Gastroesophageal sphincter (tissue), 4 donors: ENCODE data around the gene IFNG. TPM values are rescaled to one million over a fixed set of nuclear protein-coding genes. Genes with fewer than 3 reads are reported as not detected.
"Not testable (repeated sequence)": the region's sequence is repeated elsewhere in the genome, so short reads cannot be mapped to it uniquely, and the experiment has no call there.

Source experiments
- ATAC-seq: fragments of 150-250 bp; one replicate; pipeline ENCODE4 v1.9.1; 2016; ENCODE audit warnings: mild to moderate bottlenecking, moderate library complexity
- H3K27ac ChIP-seq, 4 donors: fragments of 200-600 bp; sonication (generic) in 3 of 4; 1 replicate in 3 of 4; 2 replicates in 1 of 4; pipeline ENCODE4 v1.5.1; 2016 to 2019
- H3K27me3 ChIP-seq: fragments of 200-600 bp; sonication (generic); one replicate; pipeline ENCODE4 v1.5.1; 2019
- H3K36me3 ChIP-seq, 2 donors: fragments of 200-600 bp; sonication (generic); one replicate each; pipeline ENCODE4 v1.5.1; 2019; ENCODE audit warnings: control low read depth in 1 of 2
- H3K4me1 ChIP-seq, 3 donors: fragments of 200-600 bp; sonication (generic); 1 replicate in 2 of 3; 2 replicates in 1 of 3; pipeline ENCODE4 v1.5.1; 2016 to 2019; ENCODE audit warnings: control low read depth in 2 of 3
- H3K4me3 ChIP-seq, 2 donors: fragments of 200-600 bp; sonication (generic); one replicate each; pipeline ENCODE4 v1.5.1; 2019; ENCODE audit warnings: mild to moderate bottlenecking in 1 of 2, moderate library complexity in 1 of 2
- H3K9me3 ChIP-seq, 3 donors: fragments of 200-600 bp; sonication (generic); one replicate each; pipeline ENCODE4 v1.5.1; 2017 to 2019; ENCODE audit warnings: control low read depth in 2 of 3
- EP300 ChIP-seq: sonication (generic); formaldehyde crosslinking; IDR thresholded peaks from one replicate; pipeline ENCODE4 v1.6.1; 2017; ENCODE audit warnings: antibody characterized with exemption, mild to moderate bottlenecking
- POLR2A ChIP-seq, 2 donors: fragments of 450-650 bp; IDR thresholded peaks; one replicate each; pipeline ENCODE4 v1.6.1; 2017; ENCODE audit warnings: antibody characterized with exemption in 2 of 2, mild to moderate bottlenecking in 2 of 2, moderate library complexity in 1 of 2
- POLR2AphosphoS5 ChIP-seq: sonication (generic); formaldehyde crosslinking; IDR thresholded peaks from one replicate; pipeline ENCODE4 v1.6.1; 2017; ENCODE audit warnings: antibody characterized with exemption
- WGBS, 2 donors: methylation state at CpG; one replicate each; pipeline ENCODE4 v1.1.5; 2018; ENCODE audit warnings: low coverage in 1 of 2; 5-methylcytosine and 5-hydroxymethylcytosine counted together
- total RNA-seq, 4 donors: library from RNA; depleted of rRNA; stranded (reverse); fragments of >200 nt; gene quantifications; one replicate each; pipeline ENCODE4 v1.1.0, GENCODE V29; 2016
- TF ChIP-seq, protein P1 (sequence below), 4 experiments: fragments of 200-600 bp in 2 of 4; fragments of 450-650 bp in 2 of 4; sonication (generic) in 1 of 4; IDR thresholded peaks; one replicate each; pipeline ENCODE4 v1.5.1; 2017 to 2019; ENCODE audit warnings: antibody characterized with exemption in 4 of 4, mild to moderate bottlenecking in 2 of 4, moderate library complexity in 2 of 4

The IFNG gene
- not detected for total RNA-seq

DNA sequence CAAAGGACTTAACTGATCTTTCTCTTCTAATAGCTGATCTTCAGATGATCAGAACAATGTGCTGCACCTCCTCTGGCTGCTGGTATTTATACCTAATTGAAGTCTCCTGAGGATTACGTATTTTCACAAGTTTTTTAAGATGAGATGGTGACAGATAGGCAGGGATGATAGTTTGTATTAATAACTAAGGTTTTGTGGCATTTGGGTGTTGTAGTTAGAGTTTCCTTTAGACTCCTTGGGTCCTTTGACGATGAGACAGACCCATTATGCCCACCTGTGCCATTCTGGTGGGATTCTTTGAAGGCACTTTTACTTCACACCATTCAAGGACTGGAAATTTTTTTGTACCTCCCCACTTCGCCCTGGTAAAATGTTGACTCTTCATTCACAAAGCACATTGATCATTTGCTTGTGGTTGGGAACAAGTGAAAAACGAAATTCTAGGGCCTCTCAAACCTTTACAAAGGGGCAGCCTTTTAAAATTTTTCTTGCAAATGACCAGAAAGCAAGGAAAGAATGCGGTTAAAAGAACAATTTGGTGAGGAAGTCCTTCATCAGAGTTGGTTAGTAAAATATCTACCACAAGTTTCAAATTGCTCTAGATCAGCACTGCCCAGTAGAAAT, at the start of gene IFNG:
Gene IFNG (minus strand): TSS at position 60 of the 624 bp plus-strand sequence. CDS start 125 bp downstream, outside the sequence.
- Histone ChIP-seq H3K27ac (no peak within 1 kb of the TSS), H3K27me3 (no peaks in the 10 kb centered on the region), H3K36me3 (no peaks in the 10 kb centered on the region), H3K4me3 (no peak within 1 kb of the TSS), H3K4me1 (no peaks in the 10 kb centered on the region), H3K9me3 (no peaks in the 10 kb centered on the region)
- 73 to 87% methylated on average over 4 to 5 of the region's 5 CpGs for WGBS, 2 donors
- ATAC-seq, result no peak
- no peak for TF ChIP-seq POLR2A (IDR thresholded peaks at IDR 0.05)
- TF ChIP-seq POLR2AphosphoS5, result no peak
- no peak for TF ChIP-seq EP300
- TF ChIP-seq, protein P1, sequence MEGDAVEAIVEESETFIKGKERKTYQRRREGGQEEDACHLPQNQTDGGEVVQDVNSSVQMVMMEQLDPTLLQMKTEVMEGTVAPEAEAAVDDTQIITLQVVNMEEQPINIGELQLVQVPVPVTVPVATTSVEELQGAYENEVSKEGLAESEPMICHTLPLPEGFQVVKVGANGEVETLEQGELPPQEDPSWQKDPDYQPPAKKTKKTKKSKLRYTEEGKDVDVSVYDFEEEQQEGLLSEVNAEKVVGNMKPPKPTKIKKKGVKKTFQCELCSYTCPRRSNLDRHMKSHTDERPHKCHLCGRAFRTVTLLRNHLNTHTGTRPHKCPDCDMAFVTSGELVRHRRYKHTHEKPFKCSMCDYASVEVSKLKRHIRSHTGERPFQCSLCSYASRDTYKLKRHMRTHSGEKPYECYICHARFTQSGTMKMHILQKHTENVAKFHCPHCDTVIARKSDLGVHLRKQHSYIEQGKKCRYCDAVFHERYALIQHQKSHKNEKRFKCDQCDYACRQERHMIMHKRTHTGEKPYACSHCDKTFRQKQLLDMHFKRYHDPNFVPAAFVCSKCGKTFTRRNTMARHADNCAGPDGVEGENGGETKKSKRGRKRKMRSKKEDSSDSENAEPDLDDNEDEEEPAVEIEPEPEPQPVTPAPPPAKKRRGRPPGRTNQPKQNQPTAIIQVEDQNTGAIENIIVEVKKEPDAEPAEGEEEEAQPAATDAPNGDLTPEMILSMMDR (IDR thresholded peaks at IDR 0.05), result no peak

DNA sequence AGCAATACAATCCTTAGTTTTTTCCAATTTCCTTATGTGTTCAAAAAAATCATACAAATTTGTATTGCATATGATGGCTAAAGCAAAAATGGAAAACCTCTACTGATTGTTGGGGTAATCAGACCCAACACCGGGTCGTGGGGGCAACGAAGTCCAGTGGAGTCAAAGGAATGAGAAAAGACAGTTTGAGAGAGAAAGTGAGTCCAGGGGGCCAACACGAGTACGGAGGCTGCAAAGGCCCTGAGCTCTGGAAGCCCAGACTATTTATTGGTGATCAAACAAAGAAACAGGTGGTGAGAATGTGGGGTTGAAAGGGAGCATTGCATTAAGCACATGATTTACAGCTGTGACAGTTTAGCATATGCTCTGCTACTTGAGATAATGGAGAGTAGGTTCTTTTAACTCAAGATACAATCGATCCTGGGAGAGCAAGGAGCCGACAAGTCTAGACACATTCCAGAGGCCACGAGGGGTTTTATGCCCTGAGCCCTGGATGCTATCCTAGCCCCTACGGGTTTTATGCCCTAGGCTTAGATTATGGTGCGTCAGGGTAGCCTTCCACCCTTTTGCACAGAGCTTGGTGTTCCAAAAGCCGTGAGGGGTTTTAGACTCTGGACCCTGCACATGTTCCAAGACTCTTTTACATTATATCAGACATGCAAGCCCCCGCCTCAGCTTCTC, 49.6 kb upstream of the IFNG start:
- ATAC-seq, H3K36me3 ChIP-seq, H3K27ac ChIP-seq, H3K27me3 ChIP-seq, H3K4me1 ChIP-seq, H3K4me3 ChIP-seq, H3K9me3 ChIP-seq: not testable (repeated sequence)
- WGBS, 2 donors, result 44 to 45% methylated on average over 5 to 11 of the region's 12 CpGs

DNA sequence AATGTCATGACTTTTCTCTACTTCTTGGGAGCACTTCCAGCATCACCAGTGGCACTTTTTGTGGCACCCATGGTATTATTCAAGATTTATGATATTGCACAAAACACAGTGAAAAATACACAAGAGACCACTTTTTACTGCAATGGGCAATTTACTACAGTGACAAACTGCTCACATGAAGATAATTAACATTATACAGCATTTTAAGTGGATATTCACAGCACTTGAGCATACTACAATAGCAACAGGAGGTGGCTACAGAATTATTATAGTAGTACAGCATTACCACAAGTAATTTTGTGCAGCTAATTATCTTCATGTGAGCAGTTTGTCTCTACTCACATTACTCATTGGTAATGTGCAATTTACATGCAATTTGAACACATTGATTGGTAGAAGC, 47.7 kb upstream of the IFNG start:
- H3K9me3 ChIP-seq, result no peaks in the 10 kb centered on the region
- no peaks in the 10 kb centered on the region for H3K27me3 ChIP-seq
- no peaks in the 10 kb centered on the region for H3K36me3 ChIP-seq
- TF ChIP-seq EP300 (no peak), POLR2AphosphoS5 (no peak), POLR2A (IDR thresholded peaks at IDR 0.05) (no peak)
- TF ChIP-seq, protein P1 (IDR thresholded peaks at IDR 0.05), result no peak
- no peaks in the 10 kb centered on the region for H3K4me1 ChIP-seq
- no peak for ATAC-seq
- no peak overlapping the region for H3K4me3 ChIP-seq
- no peak overlapping the region for H3K27ac ChIP-seq

- ATAC-seq, result no peak
- Histone ChIP-seq H3K9me3 (no peaks in the 10 kb centered on the region), H3K4me3 (no peak overlapping the region), H3K36me3 (no peaks in the 10 kb centered on the region), H3K27ac (no peak overlapping the region), H3K4me1 (no peaks in the 10 kb centered on the region), H3K27me3 (no peaks in the 10 kb centered on the region)
- 29% methylated on average over 1 of the region's 1 CpG; no CpG with 5 or more reads in 1 of the 2 donors for WGBS, 2 donors
- no peak for TF ChIP-seq POLR2AphosphoS5
- TF ChIP-seq EP300, result no peak
- no peak for TF ChIP-seq POLR2A (IDR thresholded peaks at IDR 0.05)
- TF ChIP-seq, protein P1 (IDR thresholded peaks at IDR 0.05), result no peak
Measured at GRCh38 chr12:68206446-68206845, 46.9 kb upstream of the IFNG start.

DNA sequence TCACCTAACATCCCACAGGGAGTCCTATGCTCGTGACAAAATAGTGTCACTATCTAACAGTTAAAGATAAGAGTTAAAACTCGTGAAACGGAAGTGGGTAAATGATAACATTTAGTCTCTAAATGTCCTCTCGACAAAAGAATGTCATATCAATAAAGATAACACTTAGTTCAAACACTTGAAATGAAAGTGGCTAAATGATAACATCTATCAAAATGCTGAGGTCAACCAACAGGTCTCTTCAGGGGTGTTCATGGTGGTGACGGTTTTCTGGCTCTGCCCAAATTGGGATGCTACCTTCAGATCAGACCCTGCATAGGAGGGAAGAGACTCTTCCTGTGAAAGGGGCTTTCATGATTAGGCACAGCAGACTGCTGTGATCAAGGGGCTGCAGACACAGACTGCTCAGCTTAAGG, 43.9 kb upstream of the IFNG start:
- WGBS, 2 donors, result 61 to 87% methylated on average over 5 of the region's 5 CpGs
- Histone ChIP-seq H3K27me3 (no peaks in the 10 kb centered on the region), H3K36me3 (no peaks in the 10 kb centered on the region), H3K4me1 (no peaks in the 10 kb centered on the region), H3K4me3 (no peak overlapping the region), H3K9me3 (no peaks in the 10 kb centered on the region), H3K27ac (no peak overlapping the region)
- ATAC-seq, result no peak
- TF ChIP-seq POLR2A (IDR thresholded peaks at IDR 0.05), result no peak
- TF ChIP-seq EP300, result no peak
- TF ChIP-seq, protein P1 (IDR thresholded peaks at IDR 0.05), result no peak
- TF ChIP-seq POLR2AphosphoS5, result no peak
